ENCODE data around the gene E2F4.

DNA sequence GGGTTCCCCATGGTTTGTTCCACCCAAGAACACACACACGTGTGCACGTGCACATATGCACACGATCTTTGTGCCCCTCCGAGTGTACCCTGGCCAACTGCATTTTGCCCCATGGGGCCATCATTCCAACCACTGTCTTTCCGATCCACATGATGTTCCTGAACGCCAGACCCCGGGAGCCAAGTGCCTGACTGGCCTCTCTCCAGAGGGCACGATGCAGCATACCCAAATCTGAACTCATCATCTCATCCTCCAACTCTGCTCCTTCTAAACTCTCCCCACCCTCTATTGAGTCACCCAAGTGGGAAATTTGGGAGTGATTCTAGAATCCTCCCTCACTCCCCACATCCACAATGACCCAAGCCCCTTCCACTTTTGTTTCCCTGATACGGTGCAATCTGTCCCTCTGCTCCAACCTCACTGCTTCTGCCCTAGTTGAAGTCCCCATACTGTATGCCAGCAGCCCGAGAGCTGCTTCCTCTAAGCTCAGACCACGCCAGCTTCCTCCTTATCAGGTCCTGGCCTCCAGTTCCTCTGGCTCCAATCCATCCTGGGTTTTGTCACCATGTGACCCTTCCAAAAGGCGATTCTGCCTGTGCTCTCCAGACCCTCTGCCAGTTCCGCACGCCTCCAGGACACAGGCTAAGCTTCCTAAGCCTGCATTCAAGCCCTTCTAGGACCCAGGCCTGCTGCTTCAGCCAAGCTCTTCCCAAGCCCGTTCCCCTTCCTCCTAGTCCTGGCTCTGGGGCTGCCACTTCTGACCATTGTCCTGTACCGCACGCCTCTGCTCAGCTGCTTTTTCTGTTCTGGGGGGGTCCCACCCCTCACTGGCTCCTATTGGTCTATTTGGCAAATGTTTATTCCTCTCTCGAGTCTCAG is 24.9 kb downstream of the E2F4 start:
- TF ChIP-seq, protein P1, sequence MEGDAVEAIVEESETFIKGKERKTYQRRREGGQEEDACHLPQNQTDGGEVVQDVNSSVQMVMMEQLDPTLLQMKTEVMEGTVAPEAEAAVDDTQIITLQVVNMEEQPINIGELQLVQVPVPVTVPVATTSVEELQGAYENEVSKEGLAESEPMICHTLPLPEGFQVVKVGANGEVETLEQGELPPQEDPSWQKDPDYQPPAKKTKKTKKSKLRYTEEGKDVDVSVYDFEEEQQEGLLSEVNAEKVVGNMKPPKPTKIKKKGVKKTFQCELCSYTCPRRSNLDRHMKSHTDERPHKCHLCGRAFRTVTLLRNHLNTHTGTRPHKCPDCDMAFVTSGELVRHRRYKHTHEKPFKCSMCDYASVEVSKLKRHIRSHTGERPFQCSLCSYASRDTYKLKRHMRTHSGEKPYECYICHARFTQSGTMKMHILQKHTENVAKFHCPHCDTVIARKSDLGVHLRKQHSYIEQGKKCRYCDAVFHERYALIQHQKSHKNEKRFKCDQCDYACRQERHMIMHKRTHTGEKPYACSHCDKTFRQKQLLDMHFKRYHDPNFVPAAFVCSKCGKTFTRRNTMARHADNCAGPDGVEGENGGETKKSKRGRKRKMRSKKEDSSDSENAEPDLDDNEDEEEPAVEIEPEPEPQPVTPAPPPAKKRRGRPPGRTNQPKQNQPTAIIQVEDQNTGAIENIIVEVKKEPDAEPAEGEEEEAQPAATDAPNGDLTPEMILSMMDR (IDR thresholded peaks at IDR 0.05; ENCODE audit: poor library complexity), result no peak
- TF ChIP-seq EZH2phosphoT487 (IDR thresholded peaks at IDR 0.05; ENCODE audit: low read depth, severe bottlenecking, unreplicated experiment) (no peak), EZH2 (IDR thresholded peaks at IDR 0.05; ENCODE audit: borderline replicate concordance) (no peak)
